GM23248 (cell line): ENCODE data around the gene LYRM1.

Experiments
- EZH2 ChIP-seq: fragments of 200-600 bp; sonication (generic); IDR thresholded peaks from 2 replicates; pipeline ENCODE4 v1.6.1; 2018; ENCODE audit warnings: antibody characterized with exemption, mild to moderate bottlenecking; ENCODE audit not compliant: insufficient read depth, poor library complexity, severe bottlenecking
- EZH2phosphoT487 ChIP-seq: fragments of 200-600 bp; sonication (generic); IDR thresholded peaks from 2 replicates; pipeline ENCODE4 v1.6.1; 2018; ENCODE audit warnings: antibody characterized with exemption, moderate library complexity, mild to moderate bottlenecking, low read depth; ENCODE audit not compliant: insufficient read depth

GRCh38 chr16:20903116-20903898 is 2.7 kb downstream of the LYRM1 start:
- TF ChIP-seq EZH2phosphoT487 (no peak), EZH2 (no peak)
